ENCODE data around the gene KRTAP12-2.

DNA sequence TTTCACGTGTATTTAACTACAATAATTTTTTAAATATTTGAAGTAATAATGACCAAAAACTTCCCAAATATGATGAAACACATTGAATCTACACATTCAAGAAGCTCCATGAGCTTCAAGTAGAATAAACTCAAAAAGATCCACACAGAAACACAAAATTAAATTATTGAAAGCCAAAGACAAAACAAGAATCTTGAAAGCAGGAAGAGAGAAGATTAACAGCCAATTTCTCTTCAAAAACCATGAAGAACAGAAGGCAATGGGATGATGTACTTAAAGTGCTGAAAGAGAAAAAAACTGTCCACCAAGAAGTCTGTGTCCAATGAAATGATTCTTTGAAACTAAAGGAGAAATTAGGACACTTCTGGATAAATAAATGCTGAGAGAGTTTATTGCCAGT lies 34.7 kb downstream of the KRTAP12-2 start:
- TF ChIP-seq, protein P1, sequence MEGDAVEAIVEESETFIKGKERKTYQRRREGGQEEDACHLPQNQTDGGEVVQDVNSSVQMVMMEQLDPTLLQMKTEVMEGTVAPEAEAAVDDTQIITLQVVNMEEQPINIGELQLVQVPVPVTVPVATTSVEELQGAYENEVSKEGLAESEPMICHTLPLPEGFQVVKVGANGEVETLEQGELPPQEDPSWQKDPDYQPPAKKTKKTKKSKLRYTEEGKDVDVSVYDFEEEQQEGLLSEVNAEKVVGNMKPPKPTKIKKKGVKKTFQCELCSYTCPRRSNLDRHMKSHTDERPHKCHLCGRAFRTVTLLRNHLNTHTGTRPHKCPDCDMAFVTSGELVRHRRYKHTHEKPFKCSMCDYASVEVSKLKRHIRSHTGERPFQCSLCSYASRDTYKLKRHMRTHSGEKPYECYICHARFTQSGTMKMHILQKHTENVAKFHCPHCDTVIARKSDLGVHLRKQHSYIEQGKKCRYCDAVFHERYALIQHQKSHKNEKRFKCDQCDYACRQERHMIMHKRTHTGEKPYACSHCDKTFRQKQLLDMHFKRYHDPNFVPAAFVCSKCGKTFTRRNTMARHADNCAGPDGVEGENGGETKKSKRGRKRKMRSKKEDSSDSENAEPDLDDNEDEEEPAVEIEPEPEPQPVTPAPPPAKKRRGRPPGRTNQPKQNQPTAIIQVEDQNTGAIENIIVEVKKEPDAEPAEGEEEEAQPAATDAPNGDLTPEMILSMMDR (conservative IDR thresholded peaks at IDR 0.05 in 1 of 2, IDR thresholded peaks at IDR 0.05 in 1 of 2; ENCODE audit: extremely low read depth in 1 of 2, insufficient read depth in 1 of 2, low read depth in 1 of 2, low read length in 2 of 2): no peak
- no peak for TF ChIP-seq EZH2 (IDR thresholded peaks at IDR 0.05; ENCODE audit: borderline replicate concordance, low read length)

Data from mammary epithelial cell (primary cell).